Heart left ventricle (tissue), 13 donors: Measurements from ENCODE around the gene PRG2.

Experiments
- POLR2A ChIP-seq, 2 donors: fragments of 450-650 bp; IDR thresholded peaks; one replicate each; pipeline ENCODE4 v1.6.1; 2017; ENCODE audit warnings: antibody characterized with exemption in 2 of 2, mild to moderate bottlenecking in 2 of 2, moderate library complexity in 2 of 2
- TF ChIP-seq, protein P1 (sequence below), 12 donors: fragments of 200-600 bp; sonication (generic) in 4 of 12; IDR thresholded peaks; one replicate each; pipeline versions ENCODE4 v1.5.0 to v1.8.0; 2018 to 2022; ENCODE audit warnings: antibody characterized with exemption in 12 of 12, mild to moderate bottlenecking in 5 of 12
- donor health status: ischemic (EF 13 %, LVEDD 7.1; RV severe dilation, severe dysfunction).
- donor health status: DM: no; HTN: yes; CAD: no.
- donor health status: DM: no; HTN: no; CAD: no.
- donor health status: ischemic (EF 25% LVEDD 6.9; RV normal size, moderate dysfunction).
- donor health status: ischemic (EF 25% LVEDD 5.7; RV mildly dilated, moderate dysfunction).
- donor health status: ischemic (EF 35%, LVEDD 5.7; RV mildly dilated, moderate dysfunction).
- donor health status: nonischemic (EF 11% LVEDD 7.7; RV severe dilation, severe dysfunction).
- donor health status: DM: yes; HTN: yes; CAD: no.
- donor health status: PGD.
- donor health status: ischemic (EF 29% LVEDD 5.4; RV normal size, mild dysfunction).
- donor health status: nonischemic (EF 23%, LVEDD 6.1; RV moderate dilation, normal function).

DNA sequence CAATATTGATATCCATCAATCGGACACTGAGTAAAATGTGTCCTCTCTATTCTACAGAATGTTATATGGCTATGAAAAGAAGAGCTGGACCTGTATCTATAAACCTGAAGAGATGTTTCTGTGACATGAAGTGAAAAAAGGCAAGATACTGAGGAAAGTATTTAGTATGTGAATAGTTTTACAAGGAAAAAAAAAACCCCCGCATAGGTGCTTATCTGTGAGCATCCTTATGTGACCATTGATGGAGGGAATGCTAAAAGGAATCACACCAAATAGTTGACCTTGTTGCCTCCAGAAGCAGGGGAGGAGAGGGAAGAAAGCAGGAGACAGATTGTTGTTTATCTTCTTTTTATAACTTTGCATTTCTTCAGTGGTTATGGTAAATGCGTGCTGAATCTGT lies 661 bp upstream of the PRG2 start:
- TF ChIP-seq POLR2A (IDR thresholded peaks at IDR 0.05): no peak
- TF ChIP-seq, protein P1, sequence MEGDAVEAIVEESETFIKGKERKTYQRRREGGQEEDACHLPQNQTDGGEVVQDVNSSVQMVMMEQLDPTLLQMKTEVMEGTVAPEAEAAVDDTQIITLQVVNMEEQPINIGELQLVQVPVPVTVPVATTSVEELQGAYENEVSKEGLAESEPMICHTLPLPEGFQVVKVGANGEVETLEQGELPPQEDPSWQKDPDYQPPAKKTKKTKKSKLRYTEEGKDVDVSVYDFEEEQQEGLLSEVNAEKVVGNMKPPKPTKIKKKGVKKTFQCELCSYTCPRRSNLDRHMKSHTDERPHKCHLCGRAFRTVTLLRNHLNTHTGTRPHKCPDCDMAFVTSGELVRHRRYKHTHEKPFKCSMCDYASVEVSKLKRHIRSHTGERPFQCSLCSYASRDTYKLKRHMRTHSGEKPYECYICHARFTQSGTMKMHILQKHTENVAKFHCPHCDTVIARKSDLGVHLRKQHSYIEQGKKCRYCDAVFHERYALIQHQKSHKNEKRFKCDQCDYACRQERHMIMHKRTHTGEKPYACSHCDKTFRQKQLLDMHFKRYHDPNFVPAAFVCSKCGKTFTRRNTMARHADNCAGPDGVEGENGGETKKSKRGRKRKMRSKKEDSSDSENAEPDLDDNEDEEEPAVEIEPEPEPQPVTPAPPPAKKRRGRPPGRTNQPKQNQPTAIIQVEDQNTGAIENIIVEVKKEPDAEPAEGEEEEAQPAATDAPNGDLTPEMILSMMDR (IDR thresholded peaks at IDR 0.05): no peak
